KG1 (cell line): Measurements from ENCODE around the gene USH1C.

Experiments used
- DNase-seq: peaks from one replicate; lab custom pipeline; 2025; lab: John Stamatoyannopoulos, UW

The USH1C gene

DNA sequence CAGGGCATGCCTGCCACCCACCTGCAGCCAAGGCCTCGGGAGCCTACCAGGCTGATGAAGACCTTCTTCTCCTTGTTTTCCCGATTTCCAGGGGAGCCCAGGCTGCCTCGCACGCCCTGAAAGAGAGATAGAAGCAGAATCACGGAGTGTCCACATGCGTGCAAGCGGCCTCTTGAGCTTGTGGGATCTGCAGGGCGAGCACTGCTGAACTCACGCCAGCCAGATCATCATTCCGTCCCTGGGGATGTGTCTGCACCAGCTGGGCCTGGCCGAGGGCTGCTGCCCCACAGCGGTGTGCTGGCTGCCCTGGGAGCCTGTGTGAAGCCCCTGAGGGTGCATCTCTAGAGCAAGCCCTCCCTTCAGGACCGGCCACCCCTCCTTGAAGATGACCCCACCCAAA lies 17.9 kb downstream of the USH1C start:
- DNase-seq, result no peak

DNA sequence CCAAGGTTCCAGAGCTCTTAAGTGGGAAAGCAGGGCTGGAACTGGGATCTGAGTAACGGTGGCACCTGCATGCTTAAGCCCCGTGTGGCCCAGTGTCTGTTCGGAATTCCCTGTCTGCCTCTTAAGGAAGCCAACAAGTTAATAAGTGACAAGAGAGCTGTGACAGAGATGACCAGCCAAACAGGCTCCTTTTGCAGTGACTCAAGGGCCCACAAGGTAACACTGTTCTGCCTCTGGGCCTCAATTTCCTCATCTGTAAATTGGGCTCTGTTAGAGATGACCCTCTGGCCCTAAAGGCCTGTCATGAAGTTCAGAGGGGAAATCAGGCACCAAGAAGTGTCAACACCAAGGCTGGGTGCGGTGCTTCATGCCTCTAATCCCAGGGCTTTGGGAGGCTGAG lies 18.6 kb downstream of the USH1C start:
- no peak for DNase-seq

DNA sequence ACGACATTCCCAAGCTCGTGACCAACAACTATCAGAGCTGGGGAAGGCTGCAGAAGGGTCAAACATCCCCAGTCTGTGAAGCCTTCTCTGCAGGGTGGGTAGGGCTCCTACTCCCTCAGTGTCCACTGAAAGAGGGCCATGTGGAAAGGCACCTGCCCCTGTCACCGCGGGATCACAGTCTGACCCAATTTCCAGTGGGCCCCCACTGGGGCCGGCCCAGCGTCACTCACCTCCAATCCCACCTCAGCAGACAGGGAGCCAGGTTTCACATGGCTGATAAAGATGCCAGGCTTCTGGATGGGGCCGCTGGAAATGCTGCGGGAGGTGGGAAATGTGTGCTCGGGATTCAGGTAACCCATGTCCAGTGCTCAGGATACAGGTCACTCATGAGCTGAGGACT lies 20.0 kb downstream of the USH1C start:
- DNase-seq, result no peak

DNA sequence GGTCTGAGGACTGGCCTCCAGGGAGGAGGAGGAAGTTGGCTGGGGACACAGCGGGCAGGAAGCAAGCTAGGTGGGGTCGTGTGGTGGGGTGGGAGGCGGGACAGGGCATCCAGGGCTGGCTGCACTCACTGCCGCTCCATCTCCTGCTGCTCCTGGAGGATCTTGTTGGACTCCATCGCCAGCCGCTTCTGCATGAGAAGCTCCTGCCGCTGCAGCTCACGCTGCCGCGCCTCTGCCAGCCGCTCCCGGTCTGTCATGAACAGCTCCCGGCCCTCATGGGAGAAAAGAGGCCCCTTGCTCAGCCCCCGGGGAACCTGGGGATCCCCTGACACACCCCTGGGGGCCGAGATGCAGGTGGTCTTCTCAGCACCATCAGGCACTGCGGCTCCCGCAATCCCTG lies 21.6 kb downstream of the USH1C start:
- no peak for DNase-seq

DNA sequence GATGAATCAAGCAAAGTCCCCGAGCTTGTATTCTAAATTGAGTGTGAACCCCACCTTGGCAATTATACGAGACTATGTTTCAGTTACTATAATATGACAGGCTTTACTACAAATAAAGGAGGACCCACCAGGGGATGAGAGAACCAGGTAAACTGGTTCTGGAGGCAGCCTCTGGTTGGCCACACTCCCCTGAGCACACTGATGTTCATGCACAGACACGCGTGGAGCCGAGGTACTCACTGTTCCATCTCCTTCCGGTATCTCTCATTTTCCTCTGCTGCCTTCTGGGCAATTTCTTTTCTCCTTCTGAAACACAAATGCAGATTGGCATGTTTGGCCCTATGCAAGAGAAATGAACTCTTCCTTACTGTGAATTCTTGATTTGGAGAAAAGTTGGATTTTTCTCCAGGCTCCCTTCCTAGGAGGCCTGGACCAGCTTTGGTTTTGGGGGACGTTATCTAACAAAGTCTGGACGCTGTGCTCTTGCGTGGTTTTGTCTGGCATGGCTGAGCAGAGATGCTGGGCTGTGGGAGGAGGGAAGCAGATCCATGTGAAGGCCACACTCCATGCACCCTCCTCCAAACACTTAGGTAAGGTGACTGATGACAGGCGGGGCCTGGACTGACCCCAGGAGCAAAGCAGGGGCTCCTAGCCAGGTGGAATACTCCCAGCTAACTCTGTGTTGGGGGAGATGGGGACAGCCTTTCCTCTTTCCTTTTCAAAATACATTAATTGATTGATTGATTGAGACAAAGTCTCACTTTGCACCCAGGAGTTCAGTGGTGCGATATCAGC lies 22.9 kb downstream of the USH1C start:
- no peak for DNase-seq

DNA sequence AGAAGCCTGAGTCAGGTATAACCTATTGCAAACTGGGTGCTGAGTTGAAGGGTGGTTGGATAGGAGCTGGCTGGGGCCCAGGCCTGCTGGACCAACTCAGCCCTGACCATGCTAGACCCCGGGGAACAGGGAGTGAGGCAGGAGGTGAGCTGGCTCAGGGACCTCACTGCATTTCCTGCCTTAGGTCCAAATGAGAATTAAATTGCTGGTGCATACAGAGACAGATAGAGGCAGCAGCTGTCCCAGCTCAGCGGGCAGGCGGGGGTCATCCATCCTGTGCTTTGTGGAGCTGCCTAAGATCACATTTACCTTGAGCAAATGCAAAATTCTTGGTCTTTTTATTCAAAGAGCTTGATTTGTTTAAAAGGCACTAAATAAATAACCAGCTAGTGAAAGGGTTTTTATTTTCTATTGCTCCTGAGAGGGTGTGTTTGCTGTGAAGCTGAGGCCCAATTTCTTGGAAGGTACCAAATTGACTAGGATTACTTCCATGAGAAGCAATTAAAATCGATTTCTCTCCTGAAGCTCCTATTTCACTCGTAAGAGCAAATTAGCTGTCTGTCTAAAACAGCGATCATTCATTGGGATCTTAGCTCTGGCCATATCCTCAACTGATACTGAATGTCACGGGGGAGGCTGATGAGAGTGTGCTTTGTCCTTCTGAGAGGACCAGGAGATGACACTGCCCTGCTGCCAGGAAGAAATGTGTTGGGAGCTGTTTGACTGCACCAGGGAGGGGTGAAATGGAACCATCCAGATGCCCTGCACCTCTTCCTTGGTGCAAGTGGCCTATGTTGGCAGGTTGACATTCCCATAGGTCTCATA lies 24.9 kb downstream of the USH1C start:
- no peak for DNase-seq

DNA sequence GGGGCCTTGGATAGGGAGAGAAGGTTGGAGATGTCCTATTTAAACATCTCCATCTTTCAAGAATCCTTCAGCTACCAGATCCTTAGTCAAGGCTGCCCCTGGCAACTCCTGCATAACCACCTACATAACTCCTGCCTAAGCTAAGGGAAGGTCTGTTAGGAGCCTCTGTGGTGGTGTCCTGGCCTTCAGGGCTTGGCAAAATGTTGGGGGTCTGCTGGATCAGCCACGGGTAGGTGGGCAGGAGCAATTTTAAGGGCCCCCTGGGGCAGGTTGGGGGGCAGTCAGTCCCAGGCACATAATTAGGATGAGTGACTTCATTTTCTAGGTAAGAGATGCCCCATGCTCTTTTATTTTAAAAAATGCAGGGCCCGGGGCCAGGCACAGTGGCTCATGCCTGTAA lies 25.9 kb downstream of the USH1C start:
- DNase-seq, result no peak

DNA sequence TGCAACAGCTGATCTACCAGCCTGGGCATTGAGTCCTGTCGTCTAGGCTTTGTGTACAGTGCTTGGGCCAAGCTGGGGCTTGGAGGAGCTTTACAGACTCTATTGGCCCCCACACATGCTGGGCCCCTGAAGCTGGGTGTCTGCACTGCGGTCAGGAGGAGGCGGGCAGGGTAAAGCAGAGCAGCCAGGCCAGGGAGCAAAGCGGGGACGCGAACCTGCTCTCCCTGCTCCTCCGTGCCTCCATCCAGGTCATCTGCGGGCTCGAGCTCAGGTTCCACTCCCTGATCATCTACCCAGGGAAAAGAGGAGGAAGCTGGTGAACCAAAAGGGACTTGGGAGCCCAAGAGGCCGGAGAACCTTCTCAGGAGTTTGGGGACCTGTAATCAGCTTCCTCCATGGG lies 27.0 kb downstream of the USH1C start:
- no peak for DNase-seq

DNA sequence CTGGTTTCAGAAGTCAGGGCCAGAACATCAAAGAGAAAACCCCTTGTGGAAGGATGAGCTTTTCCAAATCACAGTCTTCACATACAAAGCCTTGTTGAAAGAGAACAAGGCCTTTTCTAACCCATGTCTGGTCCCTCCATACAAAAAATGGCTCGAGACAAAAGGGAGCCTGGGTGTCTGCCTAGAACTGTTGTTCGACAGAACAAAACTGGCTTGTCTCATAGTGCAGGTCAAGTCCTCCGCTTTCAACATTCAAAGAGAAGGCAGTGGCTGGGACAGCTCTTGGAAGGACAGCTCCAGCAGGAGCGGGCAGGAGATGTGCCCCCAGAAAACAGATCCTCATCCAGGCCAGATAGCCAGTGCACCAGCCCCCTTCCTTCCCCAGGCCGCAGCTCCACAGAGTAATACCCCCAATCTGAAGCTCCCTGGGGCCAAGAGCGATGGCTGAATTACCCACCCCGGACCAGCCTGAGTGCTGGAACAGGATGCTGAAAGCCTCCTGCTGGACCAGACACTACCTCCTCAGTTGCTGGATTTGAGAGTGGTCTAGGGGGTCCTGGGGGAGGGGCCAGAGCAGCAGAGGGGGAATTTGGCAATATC lies 27.6 kb downstream of the USH1C start:
- DNase-seq, result no peak

DNA sequence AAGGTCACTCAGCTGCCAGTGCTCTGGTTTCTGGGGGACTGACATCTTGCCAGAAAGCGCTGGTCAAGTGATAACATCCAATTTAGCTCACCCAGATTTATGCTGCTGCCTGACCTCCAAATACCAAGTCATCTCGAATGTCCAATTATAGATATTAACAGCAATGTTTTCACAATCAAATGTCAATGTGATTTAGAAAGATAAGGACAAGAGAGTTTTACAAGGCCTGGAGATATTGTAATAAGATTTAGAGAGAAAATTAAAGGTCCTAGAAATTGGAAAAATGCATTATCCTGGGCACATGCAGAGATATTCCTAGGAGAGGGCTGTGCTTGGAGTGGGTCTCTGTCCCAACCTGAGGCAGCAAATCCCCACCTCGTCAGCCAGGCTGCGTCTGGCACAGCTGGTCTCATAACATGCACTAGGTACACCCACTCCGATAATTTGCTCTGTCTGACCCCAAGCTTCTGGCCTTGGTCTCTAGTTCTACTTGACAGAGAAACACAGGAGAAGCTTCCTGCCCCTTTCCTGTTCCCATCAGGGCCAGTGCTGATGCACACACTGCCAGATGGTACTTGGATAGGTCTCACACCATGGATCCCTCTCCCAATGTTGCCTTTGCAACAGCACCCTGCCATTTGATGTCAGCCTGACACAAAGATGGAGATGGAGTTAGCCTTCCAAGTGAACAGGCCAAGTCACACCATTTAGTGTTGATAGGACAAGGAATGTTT lies 28.6 kb downstream of the USH1C start:
- DNase-seq, result no peak

DNA sequence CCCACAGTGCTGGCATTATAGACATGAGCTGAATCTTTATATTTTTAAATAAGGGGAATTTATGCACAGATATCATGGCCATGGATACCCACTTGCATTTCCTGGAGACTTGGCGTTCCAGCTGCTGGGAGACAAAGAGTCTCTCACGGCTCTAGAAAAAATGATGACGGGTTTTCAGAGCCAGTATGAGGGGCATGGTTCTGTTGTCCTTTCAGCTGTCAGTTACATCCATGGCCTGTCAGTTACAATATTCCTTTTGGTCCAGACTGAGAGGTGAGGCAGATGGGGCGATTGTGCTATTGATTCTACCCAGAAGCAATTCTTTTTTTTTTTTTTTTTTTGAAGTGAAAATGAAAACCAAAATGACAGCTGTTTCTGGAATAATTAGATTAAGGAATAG lies 29.7 kb downstream of the USH1C start:
- no peak for DNase-seq

DNA sequence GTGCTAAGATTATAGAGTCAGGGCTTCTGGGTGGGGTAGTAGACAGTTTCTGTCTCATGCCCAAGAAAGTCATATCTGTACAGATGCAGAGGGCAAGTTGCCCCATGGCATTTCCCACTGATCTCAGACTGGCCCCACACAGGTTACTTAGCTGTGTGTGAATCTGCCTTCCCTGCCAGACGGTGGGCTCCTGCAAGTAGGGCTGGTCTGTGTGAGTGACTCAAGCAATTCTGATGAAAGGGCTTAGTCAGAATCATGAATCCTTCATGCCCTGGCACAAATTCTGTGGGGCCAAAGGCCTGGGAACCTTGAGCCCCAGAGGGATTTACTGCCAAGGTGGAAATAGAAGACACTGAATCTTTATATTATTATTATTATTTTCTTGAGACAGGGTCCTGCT lies 30.4 kb downstream of the USH1C start:
- DNase-seq, result no peak

DNA sequence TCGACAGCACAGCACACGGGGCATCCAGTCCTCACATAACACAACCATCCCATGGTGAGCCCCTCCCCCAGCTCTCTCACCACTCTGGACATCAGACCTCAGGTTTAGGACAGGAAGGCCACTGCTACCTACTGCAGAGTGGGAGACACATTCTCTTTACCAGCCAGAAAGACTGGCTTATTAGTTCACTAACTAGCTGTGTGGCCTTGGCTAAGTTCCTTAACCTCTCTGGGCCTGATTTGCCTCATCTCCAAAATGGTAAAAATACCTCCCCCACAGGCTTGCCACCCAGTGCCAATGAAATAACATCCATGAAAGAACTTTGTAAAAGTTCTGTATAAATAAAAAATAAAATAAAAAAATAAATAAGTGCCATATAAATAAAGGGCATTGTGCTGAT lies 32.1 kb downstream of the USH1C start:
- no peak for DNase-seq

DNA sequence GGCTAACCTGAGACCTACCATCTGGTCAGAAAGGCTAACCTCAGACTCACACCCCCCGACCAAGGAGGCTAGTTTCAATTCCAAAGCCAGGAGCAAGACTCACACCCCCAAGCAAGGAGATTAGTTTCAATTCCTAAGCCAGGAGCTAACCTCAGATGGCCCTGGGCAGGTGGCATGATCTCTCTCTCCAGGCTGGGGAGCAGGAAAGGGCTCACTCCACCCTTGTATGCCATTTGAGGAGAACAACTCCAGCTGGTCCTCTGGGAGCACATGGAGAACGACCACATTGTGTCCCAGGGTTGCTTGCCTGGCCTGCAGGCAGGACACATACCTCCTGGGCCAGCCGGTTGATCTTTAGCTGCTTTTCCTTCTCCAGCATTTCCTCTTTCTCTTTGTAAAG lies 32.6 kb downstream of the USH1C start:
- no peak for DNase-seq

DNA sequence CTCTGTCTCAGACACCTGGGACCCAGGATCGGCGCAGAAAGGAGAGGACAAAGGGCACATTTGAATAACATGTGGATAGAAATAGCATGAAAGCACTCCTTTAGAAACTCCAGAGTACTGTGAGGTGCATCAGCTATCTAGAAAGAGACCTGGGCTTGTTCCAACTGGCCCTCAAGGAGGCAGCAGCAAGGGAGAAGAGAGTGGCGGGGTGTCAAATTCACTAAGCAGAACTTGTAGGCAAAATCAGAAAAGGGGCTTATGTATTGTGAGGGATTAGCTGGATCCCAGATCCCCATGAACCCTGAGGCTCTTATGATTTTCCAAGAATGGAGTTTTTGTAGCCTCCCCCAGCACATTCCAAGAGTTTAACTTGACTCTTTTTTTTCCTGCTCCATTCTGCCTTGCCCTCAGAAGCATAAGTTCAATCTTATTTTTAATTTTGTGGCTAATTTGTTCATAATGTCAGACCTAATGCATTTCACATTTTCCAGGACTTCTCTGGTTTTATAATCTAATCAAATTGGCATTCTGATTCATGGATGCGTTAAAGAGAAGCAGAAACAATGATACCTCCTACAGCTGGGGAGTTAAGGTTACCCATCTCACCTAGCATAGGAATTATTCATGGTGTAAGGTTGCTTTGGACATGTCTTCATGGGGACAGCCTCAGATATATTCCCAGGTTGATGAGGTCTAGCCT lies 33.6 kb downstream of the USH1C start:
- no peak for DNase-seq

DNA sequence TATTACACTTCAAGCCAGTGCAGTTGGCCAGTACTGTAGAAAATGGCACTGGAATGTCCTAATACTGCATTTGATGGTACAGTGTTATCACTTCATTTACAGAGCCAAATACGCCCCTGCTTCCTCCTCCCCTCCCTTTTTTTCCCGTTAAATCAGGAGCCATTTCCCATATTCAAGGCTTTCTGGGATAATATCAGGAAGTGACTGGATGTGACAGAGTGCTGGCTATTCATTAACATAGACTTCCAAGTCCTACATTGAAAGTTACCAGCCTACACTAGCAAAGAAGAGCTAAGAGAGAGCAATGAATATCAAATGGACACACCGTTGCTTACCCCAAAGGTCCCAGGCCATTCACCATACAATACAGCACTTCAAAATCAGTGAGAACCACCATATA lies 35.4 kb downstream of the USH1C start:
- no peak for DNase-seq

DNA sequence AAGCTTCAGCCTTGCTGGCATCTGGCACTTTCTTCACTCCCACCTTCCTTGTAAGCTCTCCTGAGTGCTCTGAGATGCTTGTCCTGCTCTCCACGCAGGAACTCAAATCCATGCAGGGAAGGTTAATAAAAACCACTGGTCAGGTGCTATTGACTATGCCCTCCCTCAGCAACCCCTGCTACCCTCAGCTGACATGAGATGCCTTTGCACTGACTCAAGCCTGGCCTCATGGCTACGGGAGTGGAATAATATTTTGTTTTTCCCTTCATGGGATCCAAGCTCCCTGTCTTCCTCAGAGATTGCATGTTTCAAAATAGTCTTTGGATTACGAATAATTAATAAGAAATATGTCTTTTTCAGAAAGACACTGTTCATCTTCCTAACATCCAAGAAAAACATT lies 35.9 kb downstream of the USH1C start:
- no peak for DNase-seq

DNA sequence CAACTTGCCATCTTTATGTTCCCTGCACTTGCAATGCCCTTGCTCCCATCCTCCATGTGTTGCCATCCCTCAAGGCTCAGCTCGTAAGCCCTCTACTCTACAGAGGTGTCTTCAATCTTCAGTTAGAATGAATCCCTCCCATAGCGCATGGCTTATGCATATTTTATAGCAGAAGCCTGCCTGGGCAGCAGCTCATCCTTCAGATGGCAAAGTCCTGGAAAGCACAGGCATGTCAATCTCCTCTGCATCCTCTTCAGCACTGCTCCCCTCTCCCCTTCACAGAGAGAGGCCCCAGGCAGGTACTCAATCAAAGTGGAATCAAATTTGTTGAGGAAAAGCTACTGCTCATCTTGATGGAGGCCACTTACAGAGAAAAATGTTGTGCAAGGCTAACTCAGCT lies 36.4 kb downstream of the USH1C start:
- DNase-seq, result no peak

DNA sequence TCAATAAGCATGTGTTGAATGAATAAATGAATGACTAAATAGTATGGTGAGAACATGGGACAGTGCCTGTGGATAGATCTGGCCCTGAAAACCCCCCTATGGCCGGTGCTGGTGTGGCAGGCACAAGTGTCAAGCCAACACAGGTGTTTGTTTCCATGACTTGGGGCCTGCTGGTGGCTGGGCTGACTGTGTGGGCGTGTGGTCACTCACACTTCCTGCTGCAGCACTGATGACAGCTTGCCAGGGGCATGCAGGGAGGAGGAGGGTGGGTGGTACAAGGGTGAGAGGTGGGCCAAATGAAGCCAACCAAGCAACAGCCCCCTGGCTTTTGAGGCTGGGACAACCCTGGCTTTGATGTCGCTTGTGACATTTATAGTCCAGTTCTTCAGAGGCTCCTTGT lies 37.3 kb downstream of the USH1C start:
- DNase-seq, result no peak

DNA sequence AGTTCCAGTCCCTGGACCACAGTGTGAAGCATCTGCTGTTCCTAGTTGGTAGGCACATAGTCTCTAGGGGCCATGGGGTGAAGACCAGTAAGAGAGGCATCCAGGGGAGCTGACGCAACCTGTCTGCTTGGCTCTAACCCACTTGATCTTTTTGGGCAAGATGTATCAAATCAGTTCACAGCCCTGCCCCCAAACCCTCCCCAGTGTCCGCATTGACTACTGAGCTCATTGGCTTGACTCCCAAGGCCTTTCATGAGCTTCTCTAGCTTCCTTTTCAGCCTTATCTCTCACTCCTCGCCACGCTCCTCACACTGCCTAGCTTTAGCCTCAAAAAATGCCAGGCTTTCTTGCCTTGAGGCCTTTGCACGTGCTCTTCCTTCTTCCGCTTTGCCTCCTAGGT lies 37.9 kb downstream of the USH1C start:
- no peak for DNase-seq

DNA sequence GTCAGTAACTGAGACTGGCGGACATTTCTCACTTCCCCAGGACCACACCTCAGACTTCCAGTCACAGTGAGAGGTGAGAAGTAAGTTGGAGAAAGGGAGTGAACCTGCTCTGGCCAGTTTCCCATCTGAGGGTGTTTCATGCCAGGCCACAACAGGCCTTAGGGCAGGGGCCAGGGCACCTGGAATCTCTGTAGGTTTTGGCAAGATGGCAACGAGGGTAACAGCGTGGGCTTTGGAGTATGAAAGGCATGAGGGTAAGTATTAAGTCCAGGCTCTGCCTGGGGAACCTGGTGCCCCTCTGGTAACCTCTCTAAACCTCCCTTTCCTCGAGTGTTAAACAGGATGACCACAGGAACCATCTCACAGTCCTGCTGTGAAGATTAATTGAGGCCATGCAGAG lies 39.1 kb downstream of the USH1C start:
- DNase-seq, result no peak
